Ascending aorta (tissue), 2 donors: ENCODE results near the gene SKAP1. TPM values are rescaled to one million over a fixed set of nuclear protein-coding genes. Genes with fewer than 3 reads are reported as not detected.

Experiments used
- DNase-seq, 2 donors: peaks; one replicate each; pipeline ENCODE4 v3.0.0-alpha.2; 2019; ENCODE audit warnings: low spot score in 2 of 2
- H3K27ac ChIP-seq, 2 donors: fragments of 200-600 bp; sonication (generic); one replicate each; pipeline ENCODE4 v1.5.1; 2016 to 2017; ENCODE audit warnings: mild to moderate bottlenecking in 1 of 2
- H3K27me3 ChIP-seq: fragments of 200-600 bp; sonication (generic); one replicate; pipeline ENCODE4 v1.5.1; 2017
- H3K36me3 ChIP-seq, 2 donors: fragments of 200-600 bp; sonication (generic); one replicate each; pipeline ENCODE4 v1.5.1; 2016
- H3K4me1 ChIP-seq, 2 donors: fragments of 200-600 bp; sonication (generic); one replicate each; pipeline ENCODE4 v1.5.1; 2016 to 2017; ENCODE audit warnings: mild to moderate bottlenecking in 1 of 2
- H3K4me3 ChIP-seq, 2 donors: fragments of 200-600 bp; sonication (generic); one replicate each; pipeline ENCODE4 v1.5.1; 2016 to 2017; ENCODE audit warnings: mild to moderate bottlenecking in 1 of 2
- H3K9me3 ChIP-seq, 2 donors: fragments of 200-600 bp; sonication (generic); one replicate each; pipeline ENCODE4 v1.5.1; 2016
- CTCF ChIP-seq, 3 experiments: fragments of 200-600 bp in 2 of 3; fragments of 450-650 bp in 1 of 3; sonication (generic) in 2 of 3; IDR thresholded peaks; one replicate each; pipeline ENCODE4 v1.5.1; 2016 to 2019; ENCODE audit warnings: antibody characterized with exemption in 3 of 3, mild to moderate bottlenecking in 1 of 3, moderate library complexity in 1 of 3
- intact Hi-C: fragments of 100-400 bp; cut with DNase I; formaldehyde crosslinking; loops from one replicate; pipeline ENCODE4 v1.15.1; 2023
- total RNA-seq: library from RNA; depleted of rRNA; stranded (reverse); fragments of >200 nt; gene quantifications from one replicate; pipeline ENCODE4 v1.1.0, GENCODE V29; 2016

The SKAP1 gene
- not detected for total RNA-seq

- intact Hi-C loops, result no loop called here
Observed at GRCh38 chr17:48429638-48430586, at the start of gene SKAP1. Gene SKAP1, minus strand, starts transcription at chr17:48430214.

GRCh38 chr17:48479014-48479402, 49.0 kb upstream of the SKAP1 start:
- intact Hi-C loops, result no loop called here
- DNase-seq, result no peak
- Histone ChIP-seq H3K4me1 (no peaks in the 10 kb centered on the region), H3K36me3 (no peaks in the 10 kb centered on the region), H3K4me3 (no peak overlapping the region), H3K27me3 (no peaks in the 10 kb centered on the region), H3K9me3 (no peaks in the 10 kb centered on the region), H3K27ac (no peak overlapping the region)
- TF ChIP-seq CTCF (IDR thresholded peaks at IDR 0.05), result no peak

More at GRCh38 chr17:48429638-48430586, at the start of gene SKAP1:
- no peaks in the 10 kb centered on the region for H3K27me3 ChIP-seq
- peak within 1 kb of the TSS; percentile 30 to 48 for H3K4me3 ChIP-seq
- H3K27ac ChIP-seq, result no peak within 1 kb of the TSS
- H3K9me3 ChIP-seq, result no peaks in the 10 kb centered on the region
- H3K4me1 ChIP-seq, result no peaks in the 10 kb centered on the region
- no peak for TF ChIP-seq CTCF (IDR thresholded peaks at IDR 0.05)
- DNase-seq, result no peak
- H3K36me3 ChIP-seq, result no peaks in the 10 kb centered on the region

GRCh38 chr17:48478224-48479013, 48.4 kb upstream of the SKAP1 start:
- no peak for TF ChIP-seq CTCF (IDR thresholded peaks at IDR 0.05)
- intact Hi-C loops, result no loop called here
- no peak for DNase-seq
- H3K27ac ChIP-seq, result no peak overlapping the region
- H3K27me3 ChIP-seq, result no peaks in the 10 kb centered on the region
- no peak overlapping the region for H3K4me3 ChIP-seq
- H3K4me1 ChIP-seq, result no peaks in the 10 kb centered on the region
- H3K9me3 ChIP-seq, result no peaks in the 10 kb centered on the region
- H3K36me3 ChIP-seq, result no peaks in the 10 kb centered on the region

GRCh38 chr17:48477221-48477620, 47.2 kb upstream of the SKAP1 start:
- H3K4me1 ChIP-seq, result no peaks in the 10 kb centered on the region
- no peak for TF ChIP-seq CTCF (IDR thresholded peaks at IDR 0.05)
- no peak overlapping the region for H3K27ac ChIP-seq
- H3K36me3 ChIP-seq, result no peaks in the 10 kb centered on the region
- no peak for DNase-seq
- no peak overlapping the region for H3K4me3 ChIP-seq
- no peaks in the 10 kb centered on the region for H3K9me3 ChIP-seq
- no peaks in the 10 kb centered on the region for H3K27me3 ChIP-seq
- intact Hi-C loops, result no loop called here

GRCh38 chr17:48472411-48473281, 42.6 kb upstream of the SKAP1 start:
- intact Hi-C loops, result no loop called here
- Histone ChIP-seq H3K27me3 (no peaks in the 10 kb centered on the region), H3K27ac (no peak overlapping the region), H3K9me3 (no peaks in the 10 kb centered on the region), H3K36me3 (no peaks in the 10 kb centered on the region), H3K4me3 (no peak overlapping the region), H3K4me1 (no peaks in the 10 kb centered on the region)
- DNase-seq, result no peak
- no peak for TF ChIP-seq CTCF (IDR thresholded peaks at IDR 0.05)
